NCI-H1048 (cell line): ENCODE data around the gene MEIOSIN.

Source experiments
- DNase-seq: peaks from one replicate; lab custom pipeline; 2025; lab: John Stamatoyannopoulos, UW

The MEIOSIN gene

GRCh38 chr19:45765702-45766295 lies 32.6 kb downstream of the MEIOSIN start:
- no peak for DNase-seq

DNA sequence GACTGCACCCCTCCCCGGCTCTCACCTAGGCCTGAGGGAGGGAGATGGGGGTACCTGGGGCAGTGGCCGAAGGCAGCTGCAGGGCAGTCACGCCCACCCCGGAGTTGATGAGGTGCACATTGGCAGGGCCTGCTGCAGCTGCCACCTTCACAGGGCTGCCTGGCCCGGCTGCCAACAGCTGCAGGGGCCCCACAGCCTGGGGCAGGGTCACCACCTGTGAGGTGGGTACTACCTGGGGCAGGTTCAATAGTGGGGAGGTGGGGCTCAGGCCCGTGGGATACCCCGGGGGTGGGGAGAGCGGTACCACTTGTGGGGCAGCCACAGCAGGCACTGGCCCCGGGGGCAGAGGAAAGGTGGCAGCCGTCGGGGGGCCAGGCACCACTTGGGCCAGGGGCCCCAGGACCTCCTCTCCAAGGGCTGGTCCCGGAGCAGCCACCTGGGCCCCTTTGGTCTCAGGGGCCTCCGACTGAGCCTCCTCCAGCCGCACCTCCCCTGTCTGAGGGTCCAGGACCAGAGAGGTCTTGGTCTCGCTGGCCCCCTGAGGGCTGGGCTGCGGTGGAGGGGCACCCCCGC lies 33.1 kb downstream of the MEIOSIN start:
- no peak for DNase-seq

DNA sequence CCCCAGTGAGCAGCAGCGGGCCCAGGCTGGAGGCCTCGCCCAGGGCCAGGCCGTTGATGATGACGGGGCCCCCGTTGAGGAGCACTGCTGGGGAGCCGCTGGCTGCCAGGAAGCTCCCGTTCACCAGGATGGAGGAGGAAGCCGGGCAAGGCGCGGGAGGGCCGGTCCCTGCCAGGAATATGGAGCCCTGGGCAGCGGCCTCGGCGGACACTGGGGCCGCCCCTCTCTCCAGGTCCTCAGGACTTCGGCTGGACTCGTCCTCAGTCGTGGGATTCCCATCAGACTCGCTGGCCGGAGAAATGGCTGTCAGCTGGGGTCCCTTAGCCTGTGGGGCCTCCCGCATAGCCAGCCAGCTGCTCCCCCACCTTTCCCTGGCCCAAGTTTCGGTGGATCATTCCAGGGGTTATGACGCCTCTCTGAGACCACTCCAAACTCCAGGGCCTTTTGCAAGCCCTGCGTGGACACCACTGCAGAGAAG lies 33.7 kb downstream of the MEIOSIN start:
- no peak for DNase-seq

GRCh38 chr19:45767410-45767880 lies 34.2 kb downstream of the MEIOSIN start:
- no peak for DNase-seq

- DNase-seq, result no peak
Measured at GRCh38 chr19:45767881-45768654, 34.8 kb downstream of the MEIOSIN start.

DNA sequence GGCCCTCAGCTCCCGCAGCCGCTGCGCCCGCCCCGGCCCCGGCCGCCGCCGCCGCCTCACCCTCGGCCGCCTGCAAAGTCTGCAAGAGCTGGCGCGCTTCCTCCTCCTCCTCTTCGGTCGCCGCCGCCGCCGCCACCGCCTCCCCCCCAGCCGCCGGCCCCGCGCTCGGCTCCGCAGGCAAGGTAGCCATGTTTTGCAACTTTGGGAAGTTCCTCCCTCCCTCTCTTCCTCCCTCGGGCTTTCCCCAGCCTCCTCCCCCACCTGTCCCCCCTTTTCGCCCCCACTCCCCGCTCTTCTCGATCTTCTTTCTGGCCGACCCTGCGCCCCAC lies 35.4 kb downstream of the MEIOSIN start:
- DNase-seq, result no peak

GRCh38 chr19:45768984-45769782 lies 35.9 kb downstream of the MEIOSIN start, which contains the start of gene SIX5:
SIX5 (minus strand) TSS chr19:45769252; CDS start chr19:45768844, 408 bp downstream.
- peak; percentile 90 for DNase-seq

- no peak for DNase-seq
Measured at GRCh38 chr19:45769821-45770191, 36.6 kb downstream of the MEIOSIN start.

DNA sequence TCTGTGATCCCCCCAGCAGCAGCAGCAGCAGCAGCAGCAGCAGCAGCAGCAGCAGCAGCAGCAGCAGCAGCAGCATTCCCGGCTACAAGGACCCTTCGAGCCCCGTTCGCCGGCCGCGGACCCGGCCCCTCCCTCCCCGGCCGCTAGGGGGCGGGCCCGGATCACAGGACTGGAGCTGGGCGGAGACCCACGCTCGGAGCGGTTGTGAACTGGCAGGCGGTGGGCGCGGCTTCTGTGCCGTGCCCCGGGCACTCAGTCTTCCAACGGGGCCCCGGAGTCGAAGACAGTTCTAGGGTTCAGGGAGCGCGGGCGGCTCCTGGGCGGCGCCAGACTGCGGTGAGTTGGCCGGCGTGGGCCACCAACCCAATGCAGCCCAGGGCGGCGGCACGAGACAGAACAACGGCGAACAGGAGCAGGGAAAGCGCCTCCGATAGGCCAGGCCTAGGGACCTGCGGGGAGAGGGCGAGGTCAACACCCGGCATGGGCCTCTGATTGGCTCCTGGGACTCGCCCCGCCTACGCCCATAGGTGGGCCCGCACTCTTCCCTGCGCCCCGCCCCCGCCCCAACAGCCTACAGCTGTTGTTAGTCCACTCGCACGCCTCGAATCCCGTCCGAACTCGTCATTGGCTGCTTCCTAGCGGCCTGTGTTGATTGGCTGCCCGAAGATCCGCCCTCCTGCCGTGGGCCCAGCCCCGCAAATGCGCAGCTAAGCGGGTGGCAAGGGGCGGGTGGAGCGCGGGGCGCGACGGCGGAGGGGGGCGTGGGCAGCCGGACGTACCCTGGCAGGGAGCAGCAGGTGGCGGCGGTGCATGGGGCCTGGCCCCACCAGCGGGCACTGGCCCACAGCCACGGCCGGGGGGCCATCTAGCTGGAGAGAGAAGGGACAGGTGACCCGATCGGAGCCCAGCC lies 37.2 kb downstream of the MEIOSIN start:
- DNase-seq, result peak; percentile 96

DNA sequence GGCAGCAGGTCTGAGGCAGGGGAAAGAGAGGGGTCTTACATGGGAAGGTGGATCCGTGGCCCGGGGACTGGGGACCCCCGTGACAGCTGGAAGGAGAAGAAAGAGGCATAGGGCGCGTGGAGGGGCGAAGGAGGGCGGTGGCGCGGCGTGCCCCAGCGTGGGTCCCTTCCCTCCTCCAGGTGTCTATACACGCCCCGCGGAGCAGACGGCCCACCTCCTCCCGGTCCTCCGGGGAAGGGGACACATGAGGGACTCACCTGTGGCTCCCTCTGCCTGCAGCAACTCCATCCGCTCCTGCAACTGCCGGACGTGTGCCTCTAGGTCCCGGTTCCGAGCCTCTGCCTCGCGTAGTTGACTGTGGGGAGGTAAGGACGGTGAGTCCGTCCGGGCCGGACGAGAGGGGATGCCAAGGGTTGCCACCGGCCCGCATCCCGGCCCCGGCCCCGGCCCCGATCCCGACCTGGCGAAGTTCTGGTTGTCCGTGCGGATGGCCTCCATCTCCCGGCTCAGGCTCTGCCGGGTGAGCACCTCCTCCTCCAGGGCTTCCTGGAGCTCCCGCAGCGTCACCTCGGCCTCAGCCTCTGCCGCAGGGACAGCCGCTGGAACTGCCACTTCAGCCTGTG lies 38.2 kb downstream of the MEIOSIN start:
- no peak for DNase-seq

GRCh38 chr19:45772130-45772840 lies 39.0 kb downstream of the MEIOSIN start:
- no peak for DNase-seq

DNA sequence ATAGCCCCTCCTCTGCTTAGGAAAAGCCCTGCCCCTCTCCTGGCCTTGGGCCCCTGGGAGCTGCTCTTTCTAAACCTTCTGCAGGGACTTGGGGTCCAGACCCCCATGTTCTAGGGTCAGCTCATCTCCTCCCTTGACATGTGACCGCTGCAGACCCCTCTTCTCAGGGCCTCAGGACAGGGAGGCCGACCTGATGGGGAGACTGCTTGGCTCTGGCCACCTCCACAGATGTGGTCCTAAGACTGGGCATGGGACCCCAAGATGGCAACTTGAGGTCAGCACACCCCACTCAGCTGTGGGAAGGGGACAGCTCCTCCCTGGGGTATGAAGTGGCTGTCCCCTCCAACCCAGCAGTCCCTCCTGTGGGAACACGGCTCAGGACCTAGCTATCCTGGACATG lies 39.7 kb downstream of the MEIOSIN start:
- DNase-seq, result no peak

DNA sequence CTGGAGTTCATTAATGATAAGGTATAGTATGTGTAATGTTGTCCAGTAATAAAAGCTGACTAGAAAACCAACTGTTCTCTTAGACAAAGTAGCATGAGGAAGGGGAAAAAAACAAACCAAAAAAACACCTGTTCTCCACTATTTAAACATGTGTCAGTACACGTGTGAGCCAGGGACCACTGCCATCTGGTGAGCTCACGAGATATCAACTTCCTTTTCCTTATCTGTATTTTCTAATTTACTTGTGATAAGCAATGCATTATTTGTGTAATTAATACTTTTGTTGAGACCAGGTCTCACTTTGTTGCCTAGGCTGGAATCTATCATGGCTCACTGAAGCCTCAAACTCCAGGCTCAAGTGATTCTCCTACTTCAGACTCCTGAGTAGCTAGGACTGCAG lies 40.1 kb downstream of the MEIOSIN start:
- no peak for DNase-seq

GRCh38 chr19:45774765-45775164 lies 41.5 kb downstream of the MEIOSIN start:
- no peak for DNase-seq

- no peak for DNase-seq
Measured at GRCh38 chr19:45777395-45777961, 44.2 kb downstream of the MEIOSIN start.

GRCh38 chr19:45778010-45778661 lies 44.9 kb downstream of the MEIOSIN start:
- no peak for DNase-seq

DNA sequence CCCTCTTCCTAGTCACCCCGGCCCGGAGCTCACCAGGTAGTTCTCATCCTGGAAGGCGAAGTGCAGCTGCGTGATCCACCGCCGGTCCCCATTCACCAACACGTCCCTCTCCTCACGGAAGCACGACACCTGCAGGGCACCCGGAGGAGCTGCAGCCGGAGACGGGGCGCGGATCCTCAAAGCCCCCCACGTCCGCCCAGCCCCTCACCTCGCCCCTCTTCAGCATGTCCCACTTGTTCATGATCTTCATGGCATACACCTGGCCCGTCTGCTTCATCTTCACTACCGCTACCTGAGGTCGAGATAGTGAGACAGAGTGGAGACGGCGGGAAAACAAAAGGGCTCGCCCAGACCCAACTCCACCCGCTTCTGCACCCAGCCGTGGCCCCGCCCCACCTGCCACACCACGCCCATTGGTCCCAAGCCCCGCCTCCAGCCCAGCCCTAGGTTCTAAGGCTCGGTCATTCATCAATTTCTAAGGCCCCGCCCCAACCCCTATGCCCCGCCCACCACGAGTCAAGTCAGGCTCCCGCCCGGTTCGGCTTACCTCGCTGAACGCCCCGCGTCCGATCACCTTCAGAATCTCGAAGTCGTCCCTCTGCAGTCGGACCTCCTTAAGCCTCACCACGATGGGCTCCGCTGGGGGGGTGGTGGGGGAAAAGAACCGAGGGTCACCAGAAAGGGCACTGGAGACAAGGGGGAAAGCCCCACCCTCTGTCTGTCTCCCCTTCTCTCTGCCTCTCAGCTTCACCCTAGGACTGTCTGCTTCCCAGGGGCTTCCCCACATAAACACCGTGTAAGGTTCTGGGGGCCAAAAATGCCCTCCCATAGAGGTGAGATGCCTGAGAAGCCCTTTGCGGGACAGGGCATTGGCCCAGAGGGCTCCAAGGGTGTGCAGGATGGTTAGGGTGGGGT lies 46.2 kb downstream of the MEIOSIN start:
- DNase-seq, result peak; percentile 79

GRCh38 chr19:45780146-45780447 lies 46.9 kb downstream of the MEIOSIN start:
- no peak for DNase-seq
